GM21381 (cell line): ENCODE results near the gene NGDN.
"Not testable (repeated sequence)": the region's sequence is repeated elsewhere in the genome, so short reads cannot be mapped to it uniquely, and the experiment has no call there.

Experiments used
- ATAC-seq: cut with Tn5 transposase; IDR thresholded peaks from one replicate; pipeline ENCODE4 v1.9.1; 2021; ENCODE audit warnings: mild to moderate bottlenecking, moderate library complexity; ENCODE audit not compliant: unreplicated experiment

The NGDN gene

GRCh38 chr14:23469127-23469905 is at the start of gene NGDN:
TSS of gene NGDN (plus strand) at chr14:23469703. CDS start at chr14:23469716, 13 bp downstream.
- ATAC-seq, result peak; percentile 96

GRCh38 chr14:23421594-23421993 is 47.9 kb upstream of the NGDN start:
- no peak for ATAC-seq

GRCh38 chr14:23423657-23424056 is 45.8 kb upstream of the NGDN start:
- ATAC-seq, result no peak

GRCh38 chr14:23425169-23425568 is 44.3 kb upstream of the NGDN start:
- no peak for ATAC-seq

- not testable (repeated sequence) for ATAC-seq
Measured at GRCh38 chr14:23425798-23426197, 43.7 kb upstream of the NGDN start.

GRCh38 chr14:23428686-23429495 is 40.6 kb upstream of the NGDN start:
- no peak for ATAC-seq

GRCh38 chr14:23430016-23430722 is 39.3 kb upstream of the NGDN start:
- ATAC-seq, result no peak

GRCh38 chr14:23430723-23431085 is 38.8 kb upstream of the NGDN start:
- ATAC-seq, result no peak

- no peak for ATAC-seq
Measured at GRCh38 chr14:23431486-23431885, 38.0 kb upstream of the NGDN start.

- ATAC-seq, result no peak
Measured at GRCh38 chr14:23432102-23432925, 37.2 kb upstream of the NGDN start.

GRCh38 chr14:23432946-23433345 is 36.6 kb upstream of the NGDN start:
- no peak for ATAC-seq

- no peak for ATAC-seq
Measured at GRCh38 chr14:23433457-23433856, 36.0 kb upstream of the NGDN start.

GRCh38 chr14:23434488-23435222 is 34.8 kb upstream of the NGDN start:
- ATAC-seq, result no peak

GRCh38 chr14:23435543-23436326 is 33.8 kb upstream of the NGDN start, which contains the start of gene MYH7:
TSS of gene MYH7 (minus strand) at chr14:23435660. CDS start at chr14:23433732, 1,928 bp downstream.
- ATAC-seq, result no peak

GRCh38 chr14:23436327-23437132 is 33.0 kb upstream of the NGDN start:
- ATAC-seq, result no peak

- ATAC-seq, result no peak
Measured at GRCh38 chr14:23437133-23438100, 32.1 kb upstream of the NGDN start.
